PC-9 (cell line): Measurements from ENCODE around the gene PANK3.

Source experiments
- EZH2 ChIP-seq: fragments of 200-600 bp; sonication (generic); IDR thresholded peaks from 2 replicates; pipeline ENCODE4 v1.8.0; 2017; ENCODE audit warnings: antibody characterized with exemption, low read depth
- TF ChIP-seq, protein P1 (sequence below): fragments of 200-600 bp; sonication (generic); conservative IDR thresholded peaks from 2 replicates; pipeline ENCODE4 v1.6.1; 2017; ENCODE audit warnings: mixed run types, antibody characterized with exemption, mild to moderate bottlenecking, moderate library complexity

DNA sequence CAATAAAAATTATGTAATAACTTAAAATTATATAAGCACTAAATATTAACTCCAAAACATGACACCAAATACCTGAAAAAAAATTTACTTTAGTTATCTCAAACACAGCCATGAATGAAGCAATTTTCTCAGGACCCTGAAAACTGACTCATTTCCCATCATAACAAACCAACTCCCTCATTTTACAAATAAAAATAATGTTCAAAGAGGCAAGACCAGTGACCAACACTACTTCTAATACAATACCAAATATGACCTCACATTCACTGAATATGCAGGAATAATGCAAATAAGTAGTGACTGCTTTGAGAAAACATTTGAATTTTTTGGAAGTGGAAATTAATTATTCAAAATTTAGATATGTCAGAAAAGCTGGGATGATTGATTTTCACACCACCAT lies 28.5 kb downstream of the PANK3 start:
- TF ChIP-seq, protein P1, sequence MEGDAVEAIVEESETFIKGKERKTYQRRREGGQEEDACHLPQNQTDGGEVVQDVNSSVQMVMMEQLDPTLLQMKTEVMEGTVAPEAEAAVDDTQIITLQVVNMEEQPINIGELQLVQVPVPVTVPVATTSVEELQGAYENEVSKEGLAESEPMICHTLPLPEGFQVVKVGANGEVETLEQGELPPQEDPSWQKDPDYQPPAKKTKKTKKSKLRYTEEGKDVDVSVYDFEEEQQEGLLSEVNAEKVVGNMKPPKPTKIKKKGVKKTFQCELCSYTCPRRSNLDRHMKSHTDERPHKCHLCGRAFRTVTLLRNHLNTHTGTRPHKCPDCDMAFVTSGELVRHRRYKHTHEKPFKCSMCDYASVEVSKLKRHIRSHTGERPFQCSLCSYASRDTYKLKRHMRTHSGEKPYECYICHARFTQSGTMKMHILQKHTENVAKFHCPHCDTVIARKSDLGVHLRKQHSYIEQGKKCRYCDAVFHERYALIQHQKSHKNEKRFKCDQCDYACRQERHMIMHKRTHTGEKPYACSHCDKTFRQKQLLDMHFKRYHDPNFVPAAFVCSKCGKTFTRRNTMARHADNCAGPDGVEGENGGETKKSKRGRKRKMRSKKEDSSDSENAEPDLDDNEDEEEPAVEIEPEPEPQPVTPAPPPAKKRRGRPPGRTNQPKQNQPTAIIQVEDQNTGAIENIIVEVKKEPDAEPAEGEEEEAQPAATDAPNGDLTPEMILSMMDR, result no peak
- TF ChIP-seq EZH2, result no peak
